ENCODE measurements around the gene POLR2J3. TPM values are rescaled to one million over a fixed set of nuclear protein-coding genes. Genes with fewer than 3 reads are reported as not detected.
"Not testable (repeated sequence)": the region's sequence is repeated elsewhere in the genome, so short reads cannot be mapped to it uniquely, and the experiment has no call there.

POLR2J3 gene
- total and polyA plus RNA-seq, 5 experiments from 2014 or later: 27.7 to 119 (median 48.4) TPM

DNA sequence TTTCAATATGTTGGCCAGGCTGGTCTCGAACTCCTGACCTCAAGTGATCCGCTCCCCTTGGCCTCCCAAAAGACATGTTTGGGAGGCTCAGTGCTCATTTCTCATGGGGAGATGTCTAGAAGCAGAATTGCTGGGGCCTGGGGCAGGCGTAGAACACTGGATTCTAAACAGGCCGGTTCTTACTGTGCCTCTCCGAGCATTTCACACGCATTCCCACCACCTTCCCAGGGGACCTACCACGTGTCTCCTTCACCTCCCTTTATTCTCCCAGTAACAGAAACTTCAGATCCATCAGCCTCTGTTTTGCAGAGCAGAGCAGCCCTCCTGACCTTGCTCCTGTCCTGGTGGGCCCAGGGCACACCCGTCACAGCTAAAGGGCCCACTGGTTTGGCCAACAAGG is 45.2 kb downstream of the POLR2J3 start:
- H3K4me1 Mint-ChIP-seq, H3K27ac Mint-ChIP-seq, H3K36me3 Mint-ChIP-seq, H3K27me3 Mint-ChIP-seq, H3K4me3 Mint-ChIP-seq, POLR2A ChIA-PET, H3K9me3 Mint-ChIP-seq, ATAC-seq, DNase-seq: not testable (repeated sequence)

GRCh38 chr7:102524803-102525202 is 47.6 kb downstream of the POLR2J3 start:
- H3K4me1 Mint-ChIP-seq, POLR2A ChIA-PET, H3K27me3 Mint-ChIP-seq, H3K27ac Mint-ChIP-seq, H3K36me3 Mint-ChIP-seq, H3K9me3 Mint-ChIP-seq, H3K4me3 Mint-ChIP-seq, ATAC-seq: not testable (repeated sequence)
- peak in 1 of 10 donors; percentile 19 for DNase-seq

DNA sequence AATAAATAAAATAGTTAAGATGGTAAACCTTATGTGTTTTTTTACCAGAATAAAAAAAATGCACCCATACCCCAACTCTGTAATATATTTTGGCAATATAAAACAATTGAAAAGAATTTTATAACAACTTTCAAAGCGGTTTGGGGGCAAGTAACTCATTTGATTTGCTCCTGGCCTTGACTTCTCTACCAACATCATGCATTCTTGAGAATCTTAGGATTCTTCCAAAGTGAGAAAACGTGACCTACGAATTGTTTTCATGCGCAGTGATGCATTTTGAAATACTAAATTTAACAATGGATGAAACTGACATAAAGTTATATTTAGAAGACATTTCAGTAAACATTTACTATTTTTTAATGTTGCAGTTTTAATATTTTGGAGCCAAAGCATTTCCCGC is 51.6 kb downstream of the POLR2J3 start:
- H3K27ac Mint-ChIP-seq, H3K27me3 Mint-ChIP-seq, H3K4me1 Mint-ChIP-seq, POLR2A ChIA-PET, H3K9me3 Mint-ChIP-seq, H3K36me3 Mint-ChIP-seq, H3K4me3 Mint-ChIP-seq, ATAC-seq, DNase-seq: not testable (repeated sequence)

DNA sequence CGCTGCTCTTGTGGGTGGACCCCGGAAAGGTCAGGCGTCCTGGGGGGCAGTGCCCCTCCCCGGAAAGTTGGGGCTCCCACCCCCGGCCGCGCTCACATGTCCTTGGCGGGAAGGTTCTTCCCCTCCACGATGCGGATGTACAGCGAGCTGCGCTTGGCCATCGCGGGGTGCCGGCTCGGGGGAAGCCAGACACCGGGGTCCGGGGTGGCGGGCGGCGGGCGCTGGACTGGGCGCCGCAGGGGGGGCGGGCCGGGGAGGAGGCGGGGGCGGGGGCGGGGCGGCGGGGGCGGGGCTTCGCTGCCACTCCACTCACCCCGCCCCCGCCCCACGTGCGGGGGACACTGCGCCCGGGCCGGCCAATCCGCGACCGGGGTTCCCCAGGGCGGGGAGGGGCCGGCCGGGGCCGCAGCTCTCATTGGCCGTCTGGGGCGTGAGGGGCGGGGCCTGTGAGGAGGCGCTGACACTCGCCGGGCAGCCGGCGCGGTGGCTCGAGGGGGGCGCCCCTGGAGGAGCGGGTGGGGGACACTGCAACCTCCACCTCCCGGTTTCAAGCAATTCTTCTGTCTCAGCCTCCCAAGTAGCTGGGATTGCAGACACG is 54.7 kb downstream of the POLR2J3 start, which contains the start of gene RASA4B:
RASA4B (minus strand) TSS at position 228 of the 598 bp plus-strand sequence; CDS start at position 161, 67 bp downstream.
- H3K27me3 Mint-ChIP-seq, H3K27ac Mint-ChIP-seq, H3K4me1 Mint-ChIP-seq, H3K36me3 Mint-ChIP-seq, POLR2A ChIA-PET, H3K9me3 Mint-ChIP-seq: not testable (repeated sequence)
- DNase-seq (peak in 2 of 10 donors; percentile 26 to 32), ATAC-seq (peak; percentile 97 to 98)
- H3K4me3 Mint-ChIP-seq: peak within 1 kb of the TSS in 8 of 10 donors; percentile 27 to 61 (median 54)

Other genes starting within 250 kb of the POLR2J3 start
- gene SPDYE6, start 216.1 kb downstream of the POLR2J3 start, total RNA-seq: not detected
- gene SPDYE6, start 216.1 kb downstream of the POLR2J3 start, polyA plus RNA-seq: under 1 TPM in 2 of 3 donors, not detected in 1; 0.25 to 0.52 TPM
- 10 to 100 TPM; 47.9 TPM for gene PRKRIP1, start 176.2 kb downstream of the POLR2J3 start, total RNA-seq
- gene PRKRIP1, start 176.2 kb downstream of the POLR2J3 start, polyA plus RNA-seq: 10 to 100 TPM; 13.4 to 27.0 (median 17.7) TPM
- gene ORAI2, start 139.0 kb downstream of the POLR2J3 start, total RNA-seq: 10 to 100 TPM; 29.1 to 33.6 TPM
- 10 to 100 TPM; 35.9 to 54.4 (median 37.2) TPM for gene ORAI2, start 139.0 kb downstream of the POLR2J3 start, polyA plus RNA-seq
- gene ALKBH4, start 107.7 kb downstream of the POLR2J3 start, total RNA-seq: 10 to 100 TPM in 1 of 2 experiments, 1 to 10 TPM in 1; 9.9 to 12.9 TPM
- 10 to 100 TPM; 14.8 to 17.3 (median 16.4) TPM for gene ALKBH4, start 107.7 kb downstream of the POLR2J3 start, polyA plus RNA-seq
- gene LRWD1, start 107.6 kb downstream of the POLR2J3 start, total RNA-seq: 10 to 100 TPM; 21.6 to 23.6 TPM
- 10 to 100 TPM in 2 of 3 donors, 1 to 10 TPM in 1; 7.2 to 14.5 (median 11.4) TPM for gene LRWD1, start 107.6 kb downstream of the POLR2J3 start, polyA plus RNA-seq
- gene POLR2J, start 93.7 kb downstream of the POLR2J3 start, total RNA-seq: 10 to 100 TPM; 44.3 to 44.4 TPM
- 100 to 1,000 TPM in 2 of 3 donors, 10 to 100 TPM in 1; 65.6 to 112 (median 103) TPM for gene POLR2J, start 93.7 kb downstream of the POLR2J3 start, polyA plus RNA-seq
- 10 to 100 TPM; 31.9 to 35.0 TPM for gene RASA4B, start 54.8 kb downstream of the POLR2J3 start, total RNA-seq
- gene RASA4B, start 54.8 kb downstream of the POLR2J3 start, polyA plus RNA-seq: 10 to 100 TPM in 1 of 3 donors, 1 to 10 TPM in 2; 7.8 to 15.7 (median 8.7) TPM
- gene UPK3BL2, start 28.9 kb downstream of the POLR2J3 start, total RNA-seq: 10 to 100 TPM; 53.0 to 53.6 TPM
- gene UPK3BL2, start 28.9 kb downstream of the POLR2J3 start, polyA plus RNA-seq: 1 to 10 TPM in 2 of 3 donors, under 1 TPM in 1; 0.44 to 3.0 (median 1.1) TPM
- gene SPDYE2, start 21.4 kb downstream of the POLR2J3 start, total RNA-seq: 1 to 10 TPM in 1 of 2 experiments, under 1 TPM in 1; 0.41 to 1.0 TPM
- under 1 TPM; 0.22 to 0.58 (median 0.37) TPM for gene SPDYE2, start 21.4 kb downstream of the POLR2J3 start, polyA plus RNA-seq
- 10 to 100 TPM; 60.9 to 65.1 TPM for gene RASA4, start 44.2 kb upstream of the POLR2J3 start, total RNA-seq
- gene RASA4, start 44.2 kb upstream of the POLR2J3 start, polyA plus RNA-seq: 10 to 100 TPM; 14.2 to 32.6 (median 23.4) TPM
- gene UPK3BL1, start 70.2 kb upstream of the POLR2J3 start, total RNA-seq: 10 to 100 TPM; 72.8 to 77.3 TPM
- 10 to 100 TPM; 22.4 to 32.6 (median 31.2) TPM for gene UPK3BL1, start 70.2 kb upstream of the POLR2J3 start, polyA plus RNA-seq
- not detected for gene SPDYE2B, start 77.7 kb upstream of the POLR2J3 start, total RNA-seq
- gene SPDYE2B, start 77.7 kb upstream of the POLR2J3 start, polyA plus RNA-seq: under 1 TPM in 1 of 3 donors, not detected in 2; 0.22 TPM
- 10 to 100 TPM; 32.3 to 39.5 TPM for gene POLR2J2, start 99.1 kb upstream of the POLR2J3 start, total RNA-seq
- gene POLR2J2, start 99.1 kb upstream of the POLR2J3 start, polyA plus RNA-seq: 1 to 10 TPM; 3.0 to 3.7 (median 3.3) TPM
- 10 to 100 TPM in 1 of 2 experiments, 1 to 10 TPM in 1; 9.1 to 11.6 TPM for gene FAM185A, start 176.4 kb upstream of the POLR2J3 start, total RNA-seq
- 1 to 10 TPM; 6.2 to 7.1 (median 6.3) TPM for gene FAM185A, start 176.4 kb upstream of the POLR2J3 start, polyA plus RNA-seq

Data from naive thymus-derived CD8-positive, alpha-beta T cell (primary cell).